ENCODE measurements around the gene NDUFS5. TPM values are rescaled to one million over a fixed set of nuclear protein-coding genes. Genes with fewer than 3 reads are reported as not detected.

NDUFS5 gene
- polyA plus RNA-seq, 2 of the 4 experiments (the other 2 are of a cell fraction), result 540 to 711 TPM

DNA sequence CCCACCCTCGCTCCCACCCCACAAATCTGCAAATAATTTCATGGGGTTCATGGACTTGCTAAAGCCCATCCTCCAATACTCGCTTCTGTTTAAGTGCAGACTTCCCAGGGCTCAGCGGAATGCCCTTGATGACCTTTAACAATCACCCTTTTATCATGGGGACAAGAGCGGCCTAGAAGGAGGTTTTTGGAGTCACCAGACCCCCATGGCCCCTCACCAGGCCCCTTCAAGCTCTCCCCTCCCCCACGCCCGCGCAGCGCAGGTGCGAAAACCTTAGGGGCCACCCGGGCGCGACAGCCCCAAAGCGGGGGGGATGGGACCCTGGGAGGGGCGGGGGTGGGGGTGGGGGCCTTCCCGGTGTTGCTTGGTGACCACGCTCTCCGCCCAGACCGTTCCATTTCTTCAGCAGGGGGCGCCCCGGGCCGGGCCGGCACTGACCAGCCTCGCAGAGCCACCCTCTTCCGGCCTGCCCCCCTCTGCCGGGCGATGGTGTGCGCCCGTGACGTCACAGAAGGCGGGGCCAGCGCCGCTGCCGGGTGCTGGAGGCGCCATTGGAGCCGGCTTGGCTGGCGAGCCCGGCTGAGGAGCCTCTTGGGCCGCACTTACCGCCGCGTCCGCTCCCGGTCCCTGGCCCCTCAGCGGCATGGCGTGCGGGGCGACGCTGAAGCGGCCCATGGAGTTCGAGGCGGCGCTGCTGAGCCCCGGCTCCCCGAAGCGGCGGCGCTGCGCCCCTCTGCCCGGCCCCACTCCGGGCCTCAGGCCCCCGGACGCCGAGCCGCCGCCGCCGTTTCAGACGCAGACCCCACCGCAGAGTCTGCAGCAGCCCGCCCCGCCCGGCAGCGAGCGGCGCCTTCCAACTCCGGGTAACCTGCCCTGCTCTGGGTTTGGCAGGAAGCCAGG lies 35.2 kb upstream of the NDUFS5 start, which contains the start of gene AKIRIN1:
AKIRIN1 (plus strand) TSS at position 539 of the 900 bp plus-strand sequence; CDS start at position 644, 105 bp downstream.
- TF ChIP-seq, protein P1, sequence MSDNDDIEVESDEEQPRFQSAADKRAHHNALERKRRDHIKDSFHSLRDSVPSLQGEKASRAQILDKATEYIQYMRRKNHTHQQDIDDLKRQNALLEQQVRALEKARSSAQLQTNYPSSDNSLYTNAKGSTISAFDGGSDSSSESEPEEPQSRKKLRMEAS (IDR thresholded peaks at IDR 0.05), result peak; percentile 70
- TF ChIP-seq RFX5 (IDR thresholded peaks at IDR 0.05) (peak; percentile 35; the same call in 1 of the 2 replicates), POLR2A (IDR thresholded peaks at IDR 0.05; ENCODE audit: low read length) (peak; percentile 84), GATA3 (IDR thresholded peaks at IDR 0.05; ENCODE audit: borderline replicate concordance) (peak; percentile 68), CHD2 (IDR thresholded peaks at IDR 0.05; ENCODE audit: low read length, partially characterized antibody) (no peak), BHLHE40 (IDR thresholded peaks at IDR 0.05; ENCODE audit: low read depth, low read length) (peak; percentile 78), ESRRA (IDR thresholded peaks at IDR 0.05; ENCODE audit: borderline replicate concordance, low read length) (no peak), JUN (IDR thresholded peaks at IDR 0.05) (peak; percentile 51 to 84; a peak in 4 of 5 replicates), RNF2 (IDR thresholded peaks at IDR 0.05; ENCODE audit: borderline replicate concordance, low read depth) (no peak), PHF8 (IDR thresholded peaks at IDR 0.05; ENCODE audit: borderline replicate concordance, low read depth) (peak; percentile 93), FOSB (CRISPR knock-in tag; IDR thresholded peaks at IDR 0.05) (no peak)
- TF ChIP-seq, protein P2, sequence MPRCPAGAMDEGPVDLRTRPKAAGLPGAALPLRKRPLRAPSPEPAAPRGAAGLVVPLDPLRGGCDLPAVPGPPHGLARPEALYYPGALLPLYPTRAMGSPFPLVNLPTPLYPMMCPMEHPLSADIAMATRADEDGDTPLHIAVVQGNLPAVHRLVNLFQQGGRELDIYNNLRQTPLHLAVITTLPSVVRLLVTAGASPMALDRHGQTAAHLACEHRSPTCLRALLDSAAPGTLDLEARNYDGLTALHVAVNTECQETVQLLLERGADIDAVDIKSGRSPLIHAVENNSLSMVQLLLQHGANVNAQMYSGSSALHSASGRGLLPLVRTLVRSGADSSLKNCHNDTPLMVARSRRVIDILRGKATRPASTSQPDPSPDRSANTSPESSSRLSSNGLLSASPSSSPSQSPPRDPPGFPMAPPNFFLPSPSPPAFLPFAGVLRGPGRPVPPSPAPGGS (IDR thresholded peaks at IDR 0.05), result peak; percentile 52; the same call in 1 of the 3 replicates
- TF ChIP-seq, protein P3, sequence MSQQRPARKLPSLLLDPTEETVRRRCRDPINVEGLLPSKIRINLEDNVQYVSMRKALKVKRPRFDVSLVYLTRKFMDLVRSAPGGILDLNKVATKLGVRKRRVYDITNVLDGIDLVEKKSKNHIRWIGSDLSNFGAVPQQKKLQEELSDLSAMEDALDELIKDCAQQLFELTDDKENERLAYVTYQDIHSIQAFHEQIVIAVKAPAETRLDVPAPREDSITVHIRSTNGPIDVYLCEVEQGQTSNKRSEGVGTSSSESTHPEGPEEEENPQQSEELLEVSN (IDR thresholded peaks at IDR 0.05; ENCODE audit: borderline replicate concordance, low read depth), result peak; percentile 54
- Histone ChIP-seq H3K4me1 (peaks cover 35% of the 10 kb centered on the region), H3K27ac (peak within 1 kb of the TSS; percentile 98 to 99), H3K4me2 (peak within 1 kb of the TSS; percentile 85), H3K4me3 (peak within 1 kb of the TSS; percentile 100), H3K9me3 (no peaks in the 10 kb centered on the region)
- ChIA-PET POLR2A (interaction anchor here (1.2 kb wide), 1 partner anchor 35 kb away, joined by 7 read pairs; the partner anchor contains the start of gene NDUFS5), CTCF (no interaction called here)
- DNase-seq (ENCODE audit: low read depth in 1 of 2, low spot score in 1 of 2), result peak; percentile 87 to 95
- WGBS (ENCODE audit: missing lambda C conversion rate), result 0% methylated on average over 4 of the region's 76 CpGs
- ATAC-seq, result peak; percentile 91 to 96
- FAIRE-seq, result no peak

DNA sequence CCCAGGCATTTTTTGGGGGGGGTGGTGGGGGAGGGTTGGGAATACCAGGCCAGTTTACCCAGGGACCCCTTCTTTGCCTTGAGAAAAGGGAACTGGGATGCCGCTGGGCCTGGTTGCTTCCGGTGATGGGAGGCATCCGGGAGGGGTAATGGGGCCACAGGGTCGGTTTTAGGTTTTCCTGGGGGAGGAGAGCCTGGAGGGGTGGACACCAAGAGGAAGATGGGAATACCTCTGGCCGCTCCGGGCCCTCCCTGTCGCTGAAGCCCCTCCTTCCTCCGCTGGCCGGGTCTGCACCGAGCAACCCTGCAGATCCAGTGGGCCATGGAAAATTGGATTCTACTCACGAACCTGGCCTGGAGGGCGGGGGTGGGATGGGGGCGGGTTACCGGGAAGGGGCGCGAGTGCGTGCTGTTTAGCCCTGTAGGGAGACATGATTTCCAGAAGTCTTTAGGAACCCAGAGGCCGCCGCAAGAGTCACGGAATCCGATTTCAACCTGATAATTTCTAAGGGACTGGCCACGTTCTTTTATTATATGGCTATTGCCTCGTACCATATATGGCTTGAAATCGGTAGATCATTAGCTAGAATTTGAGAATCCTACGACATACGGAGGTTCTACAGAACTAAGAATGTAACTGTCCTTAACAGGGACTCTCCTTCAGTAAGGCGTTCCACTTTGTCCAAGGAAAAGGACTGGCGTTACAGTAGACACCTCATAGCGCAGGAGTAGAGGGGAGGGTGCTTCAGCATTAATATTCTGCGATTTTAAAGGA lies 34.3 kb upstream of the NDUFS5 start:
- CTCF ChIA-PET, result interaction anchor here (2.0 kb wide), 1 partner anchor 10 kb away, joined by 5 read pairs; no protein-coding TSS in a partner anchor
- Histone ChIP-seq H3K27ac (peak overlapping the region; percentile 98 to 99), H3K9me3 (no peaks in the 10 kb centered on the region), H3K4me3 (peak overlapping the region; percentile 100), H3K4me2 (peak overlapping the region; percentile 84), H3K4me1 (peaks cover 31% of the 10 kb centered on the region)
- TF ChIP-seq GATA3 (IDR thresholded peaks at IDR 0.05; ENCODE audit: borderline replicate concordance) (no peak), CHD4 (IDR thresholded peaks at IDR 0.05; ENCODE audit: borderline replicate concordance) (no peak), MAZ (IDR thresholded peaks at IDR 0.05; ENCODE audit: borderline replicate concordance, low read depth, low read length) (no peak)
- TF ChIP-seq, protein P4, sequence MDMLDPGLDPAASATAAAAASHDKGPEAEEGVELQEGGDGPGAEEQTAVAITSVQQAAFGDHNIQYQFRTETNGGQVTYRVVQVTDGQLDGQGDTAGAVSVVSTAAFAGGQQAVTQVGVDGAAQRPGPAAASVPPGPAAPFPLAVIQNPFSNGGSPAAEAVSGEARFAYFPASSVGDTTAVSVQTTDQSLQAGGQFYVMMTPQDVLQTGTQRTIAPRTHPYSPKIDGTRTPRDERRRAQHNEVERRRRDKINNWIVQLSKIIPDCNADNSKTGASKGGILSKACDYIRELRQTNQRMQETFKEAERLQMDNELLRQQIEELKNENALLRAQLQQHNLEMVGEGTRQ (IDR thresholded peaks at IDR 0.05), result no peak
- TF ChIP-seq, protein P5, sequence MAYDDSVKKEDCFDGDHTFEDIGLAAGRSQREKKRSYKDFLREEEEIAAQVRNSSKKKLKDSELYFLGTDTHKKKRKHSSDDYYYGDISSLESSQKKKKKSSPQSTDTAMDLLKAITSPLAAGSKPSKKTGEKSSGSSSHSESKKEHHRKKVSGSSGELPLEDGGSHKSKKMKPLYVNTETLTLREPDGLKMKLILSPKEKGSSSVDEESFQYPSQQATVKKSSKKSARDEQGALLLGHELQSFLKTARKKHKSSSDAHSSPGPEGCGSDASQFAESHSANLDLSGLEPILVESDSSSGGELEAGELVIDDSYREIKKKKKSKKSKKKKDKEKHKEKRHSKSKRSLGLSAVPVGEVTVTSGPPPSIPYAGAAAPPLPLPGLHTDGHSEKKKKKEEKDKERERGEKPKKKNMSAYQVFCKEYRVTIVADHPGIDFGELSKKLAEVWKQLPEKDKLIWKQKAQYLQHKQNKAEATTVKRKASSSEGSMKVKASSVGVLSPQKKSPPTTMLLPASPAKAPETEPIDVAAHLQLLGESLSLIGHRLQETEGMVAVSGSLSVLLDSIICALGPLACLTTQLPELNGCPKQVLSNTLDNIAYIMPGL (CRISPR knock-in tag; IDR thresholded peaks at IDR 0.05; ENCODE audit: borderline replicate concordance), result no peak
- peak; percentile 25 to 31 for DNase-seq (ENCODE audit: low read depth in 1 of 2, low spot score in 1 of 2)
- POLR2A ChIA-PET, result no interaction called here
- peak; percentile 41 to 66; a peak in 5 of 6 replicates for ATAC-seq
- WGBS (ENCODE audit: missing lambda C conversion rate), result under 1% methylated on average over 27 of the region's 30 CpGs
- FAIRE-seq, result no peak
